Activated CD4-positive, CD25-positive, alpha-beta regulatory T cell treated with anti-CD3 and anti-CD28 coated beads, Interleukin-2, amount 50 U/mL, for 72 hours (primary cell): ENCODE data around the gene HAP1.
"Not testable (repeated sequence)": the region's sequence is repeated elsewhere in the genome, so short reads cannot be mapped to it uniquely, and the experiment has no call there.

Source experiments
- DNase-seq: peaks from one replicate; pipeline ENCODE4 v3.0.0; 2021

HAP1 gene

DNA sequence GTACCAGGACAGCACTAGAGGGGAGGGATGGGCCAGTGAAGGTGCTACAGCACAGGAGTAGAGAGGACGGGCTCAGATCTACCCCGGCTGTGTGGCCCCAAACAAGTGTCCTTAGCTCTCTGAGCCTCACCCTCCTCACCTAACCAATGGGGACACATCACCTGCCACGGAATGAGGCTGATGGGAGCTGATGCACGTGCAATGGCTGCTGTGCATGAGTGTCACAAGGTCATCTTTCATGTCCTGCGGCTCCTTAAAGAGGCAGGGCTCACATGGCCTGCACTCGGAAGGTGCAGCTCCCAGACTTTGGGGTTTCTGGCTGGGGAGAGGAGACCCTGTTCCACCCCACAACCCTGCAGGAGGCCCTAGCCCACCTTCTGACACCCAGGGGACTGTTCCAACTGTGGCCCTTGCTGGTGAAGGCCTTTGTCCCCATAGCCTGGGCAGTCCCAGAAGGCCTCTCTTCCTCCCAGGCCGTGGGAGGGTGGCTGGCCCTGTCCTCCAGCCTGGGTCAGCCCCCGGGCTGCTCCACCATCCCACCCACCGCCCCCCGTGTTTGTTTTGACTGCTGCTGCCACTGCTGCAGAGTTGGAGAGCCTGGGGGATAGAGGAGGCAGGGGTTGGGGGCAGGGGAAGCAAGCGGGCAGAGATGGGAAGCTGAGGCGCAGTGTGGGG lies 10.5 kb downstream of the HAP1 start:
- no peak for DNase-seq

DNA sequence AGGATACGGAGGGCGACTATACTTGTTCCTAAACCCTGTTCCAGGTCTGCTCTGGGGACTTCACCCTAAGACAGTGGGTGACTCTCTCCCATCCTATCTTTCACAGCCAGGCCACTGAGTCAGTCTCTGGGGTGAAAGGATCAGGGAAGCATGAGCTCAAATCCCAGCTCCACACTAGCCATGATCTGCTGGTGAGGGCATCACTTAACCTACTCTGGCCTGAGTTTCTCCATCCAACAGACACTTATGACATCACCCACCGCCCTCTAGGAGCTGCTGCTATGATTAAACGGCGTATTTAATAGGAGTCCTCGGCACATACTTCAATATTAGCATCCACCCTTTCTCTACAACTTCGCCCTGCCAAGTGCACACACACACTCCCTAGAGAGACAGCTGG lies 12.2 kb downstream of the HAP1 start:
- no peak for DNase-seq

DNA sequence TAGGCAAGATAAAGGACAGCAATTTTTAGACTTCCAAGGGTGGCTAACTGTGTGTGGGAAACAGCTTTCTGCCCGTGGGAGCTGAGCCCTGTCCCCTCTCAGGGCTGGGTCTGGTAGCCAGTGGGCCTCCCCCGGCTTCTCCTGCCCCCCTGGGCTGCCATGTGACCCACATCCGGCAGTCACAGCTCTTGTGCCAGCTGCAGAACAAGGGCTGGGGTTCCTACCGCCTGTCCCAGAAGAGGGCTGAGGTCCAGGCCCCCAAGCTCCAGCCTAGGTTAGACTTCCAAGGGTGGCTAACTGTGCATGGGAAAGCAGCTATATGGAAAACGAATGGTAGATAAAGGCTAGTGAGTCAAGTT lies 16.2 kb downstream of the HAP1 start:
- no peak for DNase-seq

DNA sequence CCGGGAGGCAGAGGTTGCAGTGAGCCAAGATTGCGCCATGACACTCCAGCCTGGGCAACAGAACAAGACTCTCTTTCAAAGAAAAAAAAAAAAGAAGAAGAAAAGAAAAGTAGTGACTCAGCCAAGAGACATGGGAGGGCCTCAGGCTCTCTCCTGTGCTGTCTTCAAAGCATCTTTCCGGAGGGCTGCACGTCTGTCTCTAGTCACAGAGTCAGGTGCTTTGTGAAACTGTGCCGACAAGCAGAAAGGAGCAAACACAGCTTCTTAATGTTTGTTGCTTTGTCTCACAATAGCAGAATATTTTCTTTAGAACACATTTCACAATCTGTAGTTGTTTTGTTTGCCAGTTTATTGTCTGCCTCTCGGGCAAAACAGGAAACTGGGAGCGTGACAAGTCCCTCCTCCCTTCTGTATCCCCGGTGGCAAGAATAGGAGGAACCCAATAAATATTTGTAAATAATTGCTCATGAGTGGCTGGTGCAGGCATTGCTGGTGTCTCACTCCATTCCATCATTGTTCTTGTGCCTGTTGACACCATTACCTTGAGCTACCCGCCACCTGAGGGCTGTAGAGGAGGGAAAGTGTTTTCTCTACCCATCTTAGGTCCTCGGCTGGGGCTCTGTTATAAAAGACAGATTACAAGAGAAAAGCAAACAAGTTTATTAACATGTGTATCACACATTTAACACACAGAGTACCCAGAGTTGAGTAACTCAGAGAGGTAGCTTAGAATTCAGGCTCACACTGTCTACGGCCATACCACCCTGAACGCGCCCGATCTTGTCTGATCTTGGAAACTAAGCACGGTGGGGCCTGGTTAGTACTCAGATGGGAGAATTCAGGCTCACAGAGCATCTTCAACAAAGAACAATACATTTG lies 16.8 kb downstream of the HAP1 start:
- DNase-seq: no peak

DNA sequence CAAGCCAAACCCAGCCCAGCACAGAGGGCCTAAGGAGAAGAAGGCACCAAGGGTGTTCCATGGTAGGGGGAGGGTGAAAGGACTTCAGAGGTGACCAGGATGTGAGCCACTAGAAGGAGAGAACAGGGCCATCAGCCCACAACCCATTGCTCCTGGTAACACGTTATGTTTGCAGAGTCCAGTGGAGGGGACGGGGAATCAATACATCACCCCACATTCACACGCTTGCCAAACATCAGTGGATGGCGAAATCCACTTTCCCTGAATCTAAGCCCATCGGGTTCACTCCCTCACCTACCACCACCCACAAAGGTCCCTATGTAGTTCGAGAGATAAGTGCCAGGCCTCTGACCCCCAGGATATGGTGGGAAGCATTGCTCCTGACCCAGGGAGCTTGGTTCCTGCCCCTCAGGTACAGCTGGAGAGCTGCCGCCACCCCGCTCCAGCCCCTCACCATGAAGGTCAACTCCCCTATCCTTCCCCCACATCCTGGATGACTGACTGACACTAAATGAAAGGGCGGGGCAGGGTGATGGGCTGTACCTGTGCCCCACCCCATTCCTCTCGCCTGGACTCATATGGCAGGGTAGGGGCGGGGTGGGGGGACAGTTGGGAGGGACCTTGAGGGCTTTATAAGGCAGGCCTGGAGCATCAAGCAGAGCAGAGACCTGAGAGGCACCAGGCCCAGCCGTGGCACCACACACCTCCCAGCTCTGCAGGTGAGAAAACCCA lies 22.6 kb downstream of the HAP1 start, which contains the start of gene GAST:
GAST (plus strand) TSS at position 663 of the 732 bp plus-strand sequence. CDS start 3,106 bp downstream, outside the sequence.
- DNase-seq: no peak

DNA sequence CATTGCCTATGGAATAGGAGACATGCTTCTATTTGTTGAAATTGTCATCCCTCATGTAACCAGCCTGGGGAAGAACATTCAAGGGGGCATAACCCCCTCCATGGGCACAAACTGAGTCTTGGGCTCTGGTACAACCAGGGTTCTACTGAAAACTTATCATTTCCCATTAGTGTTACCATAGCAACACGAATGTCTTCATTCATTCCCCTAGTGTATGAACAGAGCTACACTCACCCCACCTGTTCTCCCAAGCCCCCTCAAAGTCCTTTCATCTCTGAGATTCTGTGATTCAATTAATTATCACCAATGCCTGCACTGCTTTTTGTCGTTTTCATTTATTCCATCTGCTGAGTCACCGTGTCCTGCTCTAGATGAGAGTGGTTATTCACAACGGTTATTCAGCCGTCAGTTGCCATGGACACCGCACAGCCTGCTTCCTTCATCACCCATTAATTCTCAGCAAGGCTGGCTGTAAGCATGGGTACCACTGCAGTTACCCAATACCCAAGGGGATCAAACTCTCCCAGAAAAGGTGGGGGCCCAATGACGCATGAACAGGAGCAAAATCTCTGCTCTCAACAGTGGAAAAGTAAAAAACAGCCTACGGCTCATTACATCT lies 23.9 kb downstream of the HAP1 start:
- no peak for DNase-seq

DNA sequence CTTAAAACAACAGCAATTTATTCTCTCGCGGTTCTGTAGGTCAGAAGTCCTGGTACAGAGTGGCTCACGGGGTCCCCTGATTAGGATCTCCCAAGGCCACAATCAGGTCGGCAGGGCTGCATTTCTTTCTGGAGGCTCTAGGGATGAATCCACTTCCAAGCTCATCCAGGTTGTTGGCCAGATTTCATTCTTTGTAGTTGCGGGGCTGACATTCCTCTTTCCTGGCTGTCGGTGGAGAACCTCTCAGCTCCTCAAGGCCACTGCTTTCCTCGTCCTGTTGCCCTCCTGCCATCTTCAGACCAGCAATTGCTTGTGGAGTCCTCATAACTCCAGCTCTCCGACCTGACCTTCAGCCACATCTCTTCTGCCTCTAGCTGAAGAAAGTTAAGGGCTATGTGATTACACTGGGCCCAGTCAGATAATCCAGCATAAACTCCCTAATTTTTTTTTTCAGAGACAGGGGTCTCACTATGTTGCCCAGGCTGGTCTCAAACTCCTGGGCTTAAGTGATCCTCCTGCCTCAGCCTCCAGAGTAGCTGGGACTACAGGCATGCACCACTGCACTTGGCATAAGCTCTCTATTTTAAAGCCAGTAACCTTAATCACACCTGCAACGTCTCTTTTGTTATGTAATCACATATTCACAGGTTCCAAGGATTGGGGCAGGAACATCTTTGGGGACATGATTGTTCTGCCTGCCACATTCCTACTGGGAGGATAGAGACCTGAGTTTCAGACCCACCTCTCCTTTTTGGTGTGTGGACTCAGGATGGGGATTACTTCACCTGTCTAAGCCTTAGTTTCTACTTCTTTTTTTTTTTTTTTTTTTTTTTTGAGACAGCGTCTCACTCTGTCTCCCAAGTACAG lies 26.4 kb downstream of the HAP1 start:
- no peak for DNase-seq

DNA sequence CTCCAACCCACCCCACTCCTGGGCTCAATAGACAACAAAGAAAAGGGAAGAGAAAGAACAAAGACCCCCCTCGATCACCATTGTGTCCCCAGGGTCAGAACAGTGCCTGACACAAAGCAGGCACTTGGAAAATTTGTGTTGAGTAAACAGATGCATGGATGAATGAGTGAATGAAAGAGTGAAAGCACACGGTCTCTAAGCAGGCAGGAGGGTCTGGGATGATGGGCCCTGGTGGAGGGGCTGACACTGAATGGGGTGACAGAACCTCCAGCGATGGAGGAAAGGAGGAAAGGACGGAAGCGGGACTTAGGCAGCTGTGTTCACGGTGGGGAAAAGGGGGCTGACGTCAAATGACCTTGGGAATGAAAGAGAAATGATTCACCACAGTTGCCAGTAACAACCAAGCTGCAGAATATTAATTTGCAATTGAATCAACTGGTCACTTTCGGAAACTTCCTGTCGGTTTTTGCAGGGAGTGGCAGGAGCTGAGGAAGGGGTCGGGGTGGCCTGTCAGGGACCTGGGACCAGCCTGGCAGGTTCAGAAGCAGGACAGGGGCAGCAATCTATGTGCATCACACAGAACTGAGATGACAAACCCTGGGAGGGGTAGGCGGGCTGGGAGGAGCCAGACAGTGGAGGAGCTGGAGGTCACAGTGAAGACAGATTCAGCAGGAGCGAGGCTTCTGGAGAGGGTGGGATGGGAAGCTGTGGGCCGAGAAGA lies 29.0 kb downstream of the HAP1 start:
- DNase-seq: no peak

DNA sequence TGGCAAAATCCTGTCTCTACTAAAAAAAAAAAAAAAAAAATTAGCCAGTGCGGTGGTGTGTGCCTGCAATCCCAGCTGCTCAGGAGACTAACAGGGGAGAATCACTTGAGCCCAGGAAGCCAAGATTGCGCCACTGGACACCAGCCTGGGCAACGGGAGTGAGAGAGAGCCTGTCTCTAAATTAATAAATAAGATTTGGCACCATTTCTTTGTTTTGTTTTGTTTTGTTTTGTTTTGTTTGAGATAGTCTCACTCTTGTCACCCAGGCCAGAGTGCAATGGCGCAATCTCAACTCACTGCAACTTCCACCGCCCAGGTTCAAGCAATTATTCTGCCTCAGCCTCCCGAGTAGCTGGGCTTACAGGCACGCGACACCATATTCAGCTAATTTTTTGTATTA lies 31.7 kb downstream of the HAP1 start:
- no peak for DNase-seq

DNA sequence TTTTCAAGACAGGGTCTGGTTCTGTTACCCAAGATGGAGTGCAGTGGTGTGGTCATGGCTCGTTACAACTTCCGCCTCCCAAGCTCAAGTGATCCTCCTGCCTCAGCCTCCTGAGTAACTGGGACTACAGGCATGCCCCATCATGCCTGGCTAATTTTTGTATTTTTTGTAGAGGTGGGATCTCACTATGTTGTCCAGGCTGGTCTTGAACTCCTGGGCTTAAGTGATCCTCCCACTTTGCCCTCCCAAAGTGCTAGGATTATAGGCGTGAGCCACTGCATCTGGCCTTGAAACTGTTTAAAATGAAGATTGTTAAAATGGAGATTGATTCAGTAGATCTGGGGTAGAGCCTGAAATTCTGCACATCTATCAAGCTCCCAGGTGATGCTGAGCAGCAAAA lies 33.6 kb downstream of the HAP1 start:
- not testable (repeated sequence) for DNase-seq

DNA sequence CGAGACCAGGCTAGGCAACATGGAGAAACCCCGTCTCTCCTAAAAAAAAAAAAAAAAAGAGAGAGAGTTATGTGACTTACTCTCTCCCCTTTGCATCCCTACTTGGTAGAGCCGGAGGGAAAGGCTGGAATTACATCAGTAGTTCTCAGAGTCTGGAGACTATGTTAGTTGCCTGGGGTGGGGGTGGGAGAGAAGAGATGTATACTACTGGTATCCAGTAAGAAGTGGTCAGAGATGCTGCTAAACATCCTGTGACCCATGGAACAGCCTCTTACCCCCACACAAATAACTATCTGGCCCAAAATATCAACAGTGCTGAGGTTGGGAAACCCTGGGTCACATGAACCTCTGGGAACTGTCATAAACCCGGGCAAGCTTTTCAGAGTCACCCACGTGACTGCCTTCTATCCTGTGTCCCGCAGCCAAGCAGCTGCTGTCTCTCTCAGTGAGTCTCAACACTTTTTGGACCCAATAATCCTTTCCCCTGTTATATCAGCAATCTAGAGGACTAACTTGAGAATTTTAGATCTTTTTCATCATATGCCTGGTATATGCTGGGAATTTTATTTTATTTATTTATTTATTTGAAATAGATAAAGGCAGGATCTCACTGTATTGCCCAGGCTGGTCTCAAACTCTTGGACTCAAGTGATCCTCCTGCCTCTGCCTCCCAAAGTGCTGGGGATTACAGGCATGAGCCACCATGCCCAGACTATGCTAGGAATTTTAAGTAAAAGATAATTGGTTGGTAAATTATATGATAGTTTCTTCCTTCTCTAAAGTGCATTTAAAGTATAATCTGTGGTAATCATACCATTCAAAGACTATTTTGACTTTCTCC lies 37.1 kb downstream of the HAP1 start:
- no peak for DNase-seq

DNA sequence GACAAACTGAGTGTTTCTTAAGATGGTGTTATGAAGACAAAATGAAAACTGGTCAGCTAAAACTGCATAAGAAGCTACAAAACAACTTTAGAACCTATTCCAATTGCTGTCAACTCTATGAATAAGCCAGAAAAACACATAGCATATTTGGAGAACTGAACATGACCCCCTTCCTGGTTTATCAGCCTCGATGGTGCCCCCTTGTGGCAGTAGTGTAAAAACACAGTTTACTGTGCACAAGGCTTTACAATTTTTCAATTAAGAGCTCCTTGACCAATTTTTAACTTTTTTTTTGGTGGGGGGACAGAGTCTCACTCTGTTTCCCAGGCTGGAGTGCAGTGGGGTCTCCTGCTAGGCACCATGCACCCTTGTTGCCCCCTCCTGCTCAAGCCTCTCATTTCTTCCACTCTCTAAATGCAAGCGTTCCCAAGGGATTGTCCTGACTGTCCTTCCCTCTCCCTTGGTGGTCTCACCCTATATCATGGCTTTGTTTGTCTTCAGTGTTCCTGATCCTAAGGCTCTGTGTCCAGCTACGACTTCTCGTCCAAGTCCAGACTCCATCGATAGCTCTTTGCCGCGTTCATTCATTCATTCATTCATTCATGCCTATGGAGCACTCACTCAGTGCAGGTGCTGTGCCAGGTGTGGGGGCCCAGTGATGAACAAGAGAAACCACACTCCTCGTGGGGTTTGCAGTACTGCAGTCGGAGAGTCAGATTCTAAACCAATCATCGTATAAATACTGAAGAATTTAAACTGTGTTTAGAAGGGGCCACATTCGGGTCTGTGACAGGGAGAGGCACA lies 38.3 kb downstream of the HAP1 start:
- peak; percentile 75 for DNase-seq

DNA sequence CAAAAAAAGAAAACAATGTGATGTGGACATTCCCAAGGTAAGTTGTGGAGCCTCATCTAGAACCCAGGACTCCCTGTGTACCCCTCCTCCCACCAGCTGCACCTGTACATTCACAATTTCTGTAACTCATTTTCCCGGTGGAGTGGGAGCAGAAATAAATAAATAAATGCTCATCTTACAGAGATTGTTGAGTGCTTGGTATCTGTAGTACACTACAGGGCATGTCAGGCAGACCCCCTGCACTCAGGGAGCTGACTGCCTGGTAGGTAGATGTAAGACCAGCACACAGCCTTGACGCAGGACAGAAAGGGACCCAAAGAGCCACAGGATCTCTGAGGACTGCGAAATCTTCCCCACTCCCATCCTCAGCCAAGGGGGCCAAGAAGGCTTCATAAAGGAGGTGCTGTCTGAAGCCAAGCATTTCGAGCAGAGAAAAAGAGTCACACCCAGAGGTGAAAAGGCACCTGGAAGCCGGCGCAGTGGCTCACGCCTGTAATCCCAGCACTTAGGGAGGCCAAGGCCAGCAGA lies 39.2 kb downstream of the HAP1 start:
- no peak for DNase-seq

DNA sequence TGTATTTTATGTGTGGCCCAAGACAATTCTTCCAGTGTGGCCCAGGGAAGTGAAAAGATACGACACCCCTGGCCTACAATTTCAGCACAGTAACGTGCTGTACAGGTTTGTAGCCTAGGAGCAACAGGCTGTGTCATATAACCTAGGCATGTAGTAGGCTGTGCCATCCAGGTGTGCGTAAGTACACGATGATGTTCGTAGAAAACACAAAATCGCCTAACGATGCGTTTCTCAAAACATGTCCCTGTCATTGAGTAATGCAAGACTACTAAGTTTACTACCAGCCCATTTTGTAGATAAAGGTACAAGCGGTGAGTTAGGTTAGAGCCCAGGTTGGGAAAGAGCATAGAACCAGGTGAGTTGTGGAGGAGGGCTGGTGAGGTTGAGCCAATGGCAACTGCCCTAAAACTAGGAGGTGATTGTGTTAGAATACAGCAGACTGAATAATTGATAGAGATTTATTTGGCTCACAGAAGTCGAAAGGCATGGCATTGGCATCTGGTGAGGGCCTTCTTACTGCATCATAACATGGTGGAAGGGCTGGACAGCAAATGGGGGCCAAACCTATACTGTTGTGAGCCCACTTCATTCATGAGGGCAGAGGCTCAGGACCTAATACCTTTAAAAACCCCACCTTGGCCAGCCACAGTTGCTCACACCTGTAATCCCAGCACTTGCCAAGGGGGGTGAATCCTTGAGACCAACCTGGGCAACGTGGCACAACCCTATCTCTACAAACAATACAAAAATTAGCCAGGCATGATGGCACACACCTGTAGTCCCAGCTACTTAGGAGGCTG lies 41.5 kb downstream of the HAP1 start:
- DNase-seq: no peak

DNA sequence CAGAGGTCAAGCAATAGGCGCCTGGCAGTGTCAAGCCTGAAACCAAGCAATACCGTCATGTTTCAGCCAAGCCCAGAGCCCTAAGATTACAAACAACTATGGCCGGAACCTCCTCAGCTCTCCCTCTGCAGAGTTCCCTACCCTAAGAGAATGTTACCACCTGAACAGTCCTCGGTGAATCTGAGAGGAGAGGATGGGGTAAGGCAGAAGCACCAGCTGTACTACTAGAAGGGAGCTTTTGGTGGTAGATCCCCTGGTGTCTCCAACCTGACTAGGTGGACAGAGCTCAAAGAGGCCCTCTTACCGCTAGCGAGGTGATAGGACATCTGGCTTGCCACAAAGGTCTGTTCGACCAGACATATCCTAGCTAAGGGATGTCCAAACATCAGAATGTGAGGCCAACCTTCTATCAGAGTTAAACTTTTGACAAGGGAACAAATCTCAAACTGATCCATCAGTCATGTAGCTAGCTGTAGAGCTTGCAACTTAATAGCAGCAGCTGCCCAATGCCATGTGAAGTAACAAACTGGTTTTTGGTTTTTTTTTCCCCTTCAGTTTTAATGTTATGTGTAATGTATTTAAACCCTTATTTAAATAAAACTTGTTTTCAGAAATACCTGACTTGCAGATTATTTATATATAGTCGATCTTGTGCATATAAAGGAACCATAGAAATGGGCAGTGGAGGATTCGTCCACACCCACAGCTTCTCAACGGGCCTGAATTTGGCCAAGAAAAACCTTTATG lies 43.2 kb downstream of the HAP1 start:
- no peak for DNase-seq

DNA sequence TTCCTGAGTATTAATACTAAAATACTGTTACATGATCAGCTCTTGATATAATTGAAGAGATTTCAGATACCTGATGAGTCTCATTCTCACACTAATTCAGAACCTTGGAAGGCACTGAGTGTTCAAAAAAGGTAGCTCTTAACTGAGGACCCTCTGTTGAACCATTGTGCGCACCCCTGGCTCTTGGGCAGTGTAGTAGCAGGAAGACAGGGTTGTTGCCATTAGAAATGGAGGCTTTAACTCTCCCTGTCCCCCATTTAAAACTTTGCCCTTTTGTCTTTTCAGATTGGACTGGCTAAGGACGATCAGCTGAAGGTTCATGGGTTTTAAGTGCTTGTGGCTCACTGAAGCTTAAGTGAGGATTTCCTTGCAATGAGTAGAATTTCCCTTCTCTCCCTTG lies 43.9 kb downstream of the HAP1 start:
- DNase-seq: no peak

DNA sequence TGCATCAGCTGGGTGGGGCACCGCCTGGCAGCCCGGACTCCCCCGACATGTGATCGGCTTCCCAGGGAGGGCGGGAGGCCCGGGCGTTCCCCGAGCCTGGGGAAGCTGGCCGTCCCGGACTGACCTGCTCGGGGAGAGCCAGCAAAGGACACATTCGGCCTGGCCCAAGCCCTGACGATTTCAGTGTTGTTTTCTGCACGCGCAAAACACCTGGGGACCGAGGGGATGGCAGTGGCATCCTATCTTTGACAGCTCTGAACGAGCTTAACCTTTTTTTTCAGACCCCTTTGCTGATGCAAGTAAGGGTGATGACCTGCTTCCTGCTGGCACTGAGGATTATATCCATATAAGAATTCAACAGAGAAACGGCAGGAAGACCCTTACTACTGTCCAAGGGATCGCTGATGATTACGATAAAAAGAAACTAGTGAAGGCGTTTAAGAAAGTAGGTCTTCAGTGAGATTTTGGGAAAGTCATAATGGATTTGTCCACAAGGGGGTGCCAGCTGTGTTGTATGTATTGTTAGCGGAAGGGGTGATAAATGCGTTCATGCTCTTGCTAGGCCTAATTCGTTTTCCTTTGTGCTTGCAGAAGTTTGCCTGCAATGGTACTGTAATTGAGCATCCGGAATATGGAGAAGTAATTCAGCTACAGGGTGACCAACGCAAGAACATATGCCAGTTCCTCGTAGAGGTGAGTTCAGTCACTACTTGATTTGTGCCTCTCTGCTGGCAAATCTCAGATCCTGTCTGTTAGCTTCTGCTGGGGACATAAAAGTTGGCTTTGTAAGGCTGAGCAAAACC lies 44.7 kb downstream of the HAP1 start:
- DNase-seq: no peak
